HEK293 (cell line): ENCODE results near the gene ARHGAP5.

Experiments
- CTCF ChIP-seq: fragments of 450-650 bp; formaldehyde crosslinking; IDR thresholded peaks from 2 replicates; pipeline ENCODE4 v1.5.1; 2016; ENCODE audit warnings: missing biosample characterization, missing genetic modification characterization
- KLF10 ChIP-seq: fragments of 450-650 bp; IDR thresholded peaks from 2 replicates; pipeline ENCODE4 v1.5.1; 2018; ENCODE audit warnings: missing biosample characterization, mild to moderate bottlenecking, missing genetic modification characterization
- MEIS1 ChIP-seq: sonication (generic); formaldehyde crosslinking; IDR thresholded peaks from 2 replicates; pipeline ENCODE4 v1.8.1; 2022; ENCODE audit warnings: missing genetic modification reagents, mild to moderate bottlenecking, borderline replicate concordance
- RBAK ChIP-seq: fragments of 450-650 bp; formaldehyde crosslinking; IDR thresholded peaks from 2 replicates; pipeline ENCODE4 v1.5.1; 2016; ENCODE audit warnings: missing biosample characterization, missing genetic modification characterization
- REST ChIP-seq: fragments of 450-650 bp; formaldehyde crosslinking; IDR thresholded peaks from 2 replicates; pipeline ENCODE4 v1.5.1; 2016; ENCODE audit warnings: missing biosample characterization, missing genetic modification characterization
- TCF7L2 ChIP-seq: IDR thresholded peaks from 2 replicates; pipeline ENCODE4 v1.6.1; 2011; ENCODE audit warnings: low read depth, mild to moderate bottlenecking, inconsistent platforms, low read length, moderate library complexity, borderline replicate concordance
- ZNF121 ChIP-seq: fragments of 450-650 bp; formaldehyde crosslinking; IDR thresholded peaks from 2 replicates; pipeline ENCODE4 v1.5.1; 2016; ENCODE audit warnings: missing biosample characterization, missing genetic modification characterization
- ZNF2 ChIP-seq: fragments of 450-650 bp; formaldehyde crosslinking; IDR thresholded peaks from 2 replicates; pipeline ENCODE4 v1.5.1; 2016; ENCODE audit warnings: missing biosample characterization, missing genetic modification characterization
- ZNF280D ChIP-seq: fragments of 450-650 bp; formaldehyde crosslinking; IDR thresholded peaks from 2 replicates; pipeline ENCODE4 v1.5.1; 2016; ENCODE audit warnings: missing biosample characterization, missing genetic modification characterization
- ZNF701 ChIP-seq: fragments of 450-650 bp; formaldehyde crosslinking; IDR thresholded peaks from 2 replicates; pipeline ENCODE4 v1.5.1; 2016; ENCODE audit warnings: missing biosample characterization, missing genetic modification characterization
- ZNF707 ChIP-seq: fragments of 450-650 bp; formaldehyde crosslinking; IDR thresholded peaks from 2 replicates; pipeline ENCODE4 v1.5.1; 2016; ENCODE audit warnings: missing biosample characterization, missing genetic modification characterization

GRCh38 chr14:32186248-32186647, 109.1 kb downstream of the ARHGAP5 start:
- no peak for TF ChIP-seq CTCF (tag by site-specific recombination)
- TF ChIP-seq MEIS1 (CRISPR knock-in tag) = no peak
- no peak for TF ChIP-seq ZNF2 (tag by site-specific recombination)
- no peak for TF ChIP-seq RBAK (tag by site-specific recombination)
- no peak for TF ChIP-seq ZNF701
- no peak for TF ChIP-seq REST (tag by site-specific recombination)
- TF ChIP-seq ZNF707 = no peak
- TF ChIP-seq TCF7L2 = no peak
- no peak for TF ChIP-seq ZNF121 (tag by site-specific recombination)
- TF ChIP-seq ZNF280D (tag by site-specific recombination) = no peak
- TF ChIP-seq KLF10 (tag by site-specific recombination) = no peak
